Left ventricle myocardium inferior (tissue), 1 donor: ENCODE results near the gene RIBC2. TPM values are rescaled to one million over a fixed set of nuclear protein-coding genes. Genes with fewer than 3 reads are reported as not detected.
A peak's percentile ranks its signal among the peaks of the same experiment; 100 is the strongest.
"Not testable (repeated sequence)": the region's sequence is repeated elsewhere in the genome, so short reads cannot be mapped to it uniquely, and the experiment has no call there.

Experiments
- DNase-seq: peaks from one replicate; pipeline ENCODE4 v3.0.0-alpha.2; 2020
- H3K27ac ChIP-seq: fragments of 200-600 bp; replicated peaks from 2 replicates; pipeline ENCODE4 v1.8.0; 2021
- H3K27me3 ChIP-seq: fragments of 200-600 bp; 2 replicates; pipeline ENCODE4 v1.8.0; 2021; ENCODE audit warnings: low read depth
- H3K36me3 ChIP-seq: fragments of 200-600 bp; 2 replicates; pipeline ENCODE4 v1.8.0; 2021
- H3K4me1 ChIP-seq: fragments of 200-600 bp; 2 replicates; pipeline ENCODE4 v1.8.0; 2021
- H3K4me3 ChIP-seq: fragments of 200-600 bp; 2 replicates; pipeline ENCODE4 v1.8.0; 2021; ENCODE audit warnings: mild to moderate bottlenecking, moderate library complexity
- H3K9me3 ChIP-seq: fragments of 200-600 bp; replicated peaks from 2 replicates; pipeline ENCODE4 v1.8.0; 2021
- CTCF ChIP-seq: fragments of 200-600 bp; IDR thresholded peaks from 2 replicates; pipeline ENCODE4 v1.8.0; 2021; ENCODE audit warnings: antibody characterized with exemption, mild to moderate bottlenecking, borderline replicate concordance
- intact Hi-C: fragments of 100-400 bp; cut with micrococcal nuclease; formaldehyde crosslinking; loops from one replicate; pipeline ENCODE4 v1.11.0; 2022
- total RNA-seq: library from RNA; stranded (reverse); fragmentation: NEBNext Ultra II Directional; extraction: Animal tissue kit (Norgen Biotek cat#: 25700); gene quantifications from one replicate; pipeline ENCODE4 v1.2.1, GENCODE V29; 2021
- donor health status: DM: no; HTN: yes; CAD: no; lungs with severe emphysema.

Gene RIBC2
- total RNA-seq, 1 donor from 2014 or later, result not detected

- Histone ChIP-seq H3K4me1 (peaks cover 11% of the 10 kb centered on the region), H3K27ac (peak overlapping the region; percentile 79), H3K4me3 (peak overlapping the region; percentile 43), H3K9me3 (no peaks in the 10 kb centered on the region), H3K27me3 (peaks cover 3% of the 10 kb centered on the region), H3K36me3 (no peaks in the 10 kb centered on the region)
- intact Hi-C loops, result no loop called here
- peak; percentile 88 for DNase-seq
- TF ChIP-seq CTCF, result peak; percentile 97
Observed at GRCh38 chr22:45435544-45436139, 22.1 kb downstream of the RIBC2 start.

GRCh38 chr22:45436871-45437517 is 23.5 kb downstream of the RIBC2 start:
- H3K4me3 ChIP-seq, H3K27ac ChIP-seq, H3K27me3 ChIP-seq, H3K9me3 ChIP-seq, intact Hi-C loops, H3K36me3 ChIP-seq, DNase-seq: not testable (repeated sequence)
- peaks cover 11% of the 10 kb centered on the region for H3K4me1 ChIP-seq

GRCh38 chr22:45438336-45438735 is 24.8 kb downstream of the RIBC2 start:
- no peaks in the 10 kb centered on the region for H3K36me3 ChIP-seq

GRCh38 chr22:45440688-45441087 is 27.2 kb downstream of the RIBC2 start:
- intact Hi-C loops, result loop anchor here (5.0 kb wide), 1 partner anchor 112 kb away; no protein-coding TSS in a partner anchor
- not testable (repeated sequence) for H3K4me1 ChIP-seq, H3K27me3 ChIP-seq, H3K4me3 ChIP-seq, H3K36me3 ChIP-seq, H3K9me3 ChIP-seq, DNase-seq, H3K27ac ChIP-seq

More at GRCh38 chr22:45438336-45438735, 24.8 kb downstream of the RIBC2 start:
- no peak for DNase-seq
- H3K4me3 ChIP-seq, result no peak overlapping the region
- peaks cover 11% of the 10 kb centered on the region for H3K4me1 ChIP-seq
- no peak for TF ChIP-seq CTCF
- no peaks in the 10 kb centered on the region for H3K9me3 ChIP-seq
- H3K27me3 ChIP-seq, result peaks cover 3% of the 10 kb centered on the region
- intact Hi-C loops, result no loop called here
- no peak overlapping the region for H3K27ac ChIP-seq

GRCh38 chr22:45441138-45441537 is 27.6 kb downstream of the RIBC2 start:
- intact Hi-C loops, result loop anchor here (5.0 kb wide), 1 partner anchor 111 kb away; no protein-coding TSS in a partner anchor
- peak; percentile 79 for TF ChIP-seq CTCF
- Histone ChIP-seq H3K4me3 (no peak overlapping the region), H3K9me3 (no peaks in the 10 kb centered on the region), H3K27me3 (peaks cover 3% of the 10 kb centered on the region), H3K36me3 (no peaks in the 10 kb centered on the region), H3K27ac (no peak overlapping the region), H3K4me1 (no peaks in the 10 kb centered on the region)
- DNase-seq, result peak; percentile 53

GRCh38 chr22:45442116-45442515 is 28.6 kb downstream of the RIBC2 start:
- Histone ChIP-seq H3K4me1 (no peaks in the 10 kb centered on the region), H3K36me3 (no peaks in the 10 kb centered on the region), H3K9me3 (no peaks in the 10 kb centered on the region), H3K27me3 (peaks cover 3% of the 10 kb centered on the region), H3K27ac (no peak overlapping the region), H3K4me3 (no peak overlapping the region)
- no peak for TF ChIP-seq CTCF
- no peak for DNase-seq
- intact Hi-C loops, result loop anchor here (5.0 kb wide), 1 partner anchor 110 kb away; no protein-coding TSS in a partner anchor
